ENCODE measurements around the gene TCEAL4. TPM values are rescaled to one million over a fixed set of nuclear protein-coding genes. Genes with fewer than 3 reads are reported as not detected.

TCEAL4 gene
- total and polyA plus RNA-seq, 2 donors (not counting 1 experiment from before 2014, with no cell fraction given): 63.6 to 75.7 TPM

DNA sequence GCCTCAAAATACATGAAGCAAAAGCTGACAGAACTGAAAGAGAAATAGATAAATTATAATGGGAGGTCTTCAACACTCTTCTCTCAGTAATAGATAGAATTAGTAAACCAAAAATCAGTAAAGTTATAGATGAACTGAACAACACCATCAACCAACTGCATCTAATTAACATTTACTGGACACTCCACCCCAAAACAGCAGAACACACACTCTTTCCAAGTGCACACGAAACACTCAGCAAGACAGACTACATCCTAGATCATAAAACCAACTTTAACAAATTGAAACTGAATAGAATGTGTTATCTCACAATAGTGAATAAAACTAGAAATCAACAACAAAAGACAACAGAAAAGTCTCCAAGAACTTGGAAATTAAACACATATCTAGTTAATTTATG lies 25.1 kb upstream of the TCEAL4 start:
- Histone ChIP-seq H3K4me1 (ENCODE audit: control insufficient read depth, extremely low read depth, insufficient read depth, low read length) (no peaks in the 10 kb centered on the region), H3K27me3 (ENCODE audit: control insufficient read depth, insufficient read depth, low read length) (no peaks in the 10 kb centered on the region), H3K9me3 (ENCODE audit: control insufficient read depth, insufficient read depth, low read depth, low read length) (no peaks in the 10 kb centered on the region), H2AFZ (ENCODE audit: low read length) (no peak overlapping the region), H3K4me3 (replicated peaks in 1 of 4; ENCODE audit: control extremely low read depth in 1 of 4, insufficient read depth in 1 of 4, low read depth in 3 of 4, low read length in 4 of 4) (no peak overlapping the region), H3K36me3 (ENCODE audit: control insufficient read depth, insufficient read depth, low read length) (no peaks in the 10 kb centered on the region), H3K27ac (ENCODE audit: insufficient read depth, low read length) (no peak overlapping the region), H4K20me1 (ENCODE audit: control insufficient read depth, extremely low read depth, insufficient read depth, low read length) (no peaks in the 10 kb centered on the region), H3K4me2 (ENCODE audit: extremely low read depth, insufficient read depth, low read length) (no peak overlapping the region), H3K79me2 (ENCODE audit: control insufficient read depth, insufficient read depth, low read length) (no peaks in the 10 kb centered on the region), H3K9ac (ENCODE audit: insufficient read depth, low read length) (no peak overlapping the region)
- no peak for DNase-seq (ENCODE audit: low read depth in 2 of 2)
- TF ChIP-seq, protein P1, sequence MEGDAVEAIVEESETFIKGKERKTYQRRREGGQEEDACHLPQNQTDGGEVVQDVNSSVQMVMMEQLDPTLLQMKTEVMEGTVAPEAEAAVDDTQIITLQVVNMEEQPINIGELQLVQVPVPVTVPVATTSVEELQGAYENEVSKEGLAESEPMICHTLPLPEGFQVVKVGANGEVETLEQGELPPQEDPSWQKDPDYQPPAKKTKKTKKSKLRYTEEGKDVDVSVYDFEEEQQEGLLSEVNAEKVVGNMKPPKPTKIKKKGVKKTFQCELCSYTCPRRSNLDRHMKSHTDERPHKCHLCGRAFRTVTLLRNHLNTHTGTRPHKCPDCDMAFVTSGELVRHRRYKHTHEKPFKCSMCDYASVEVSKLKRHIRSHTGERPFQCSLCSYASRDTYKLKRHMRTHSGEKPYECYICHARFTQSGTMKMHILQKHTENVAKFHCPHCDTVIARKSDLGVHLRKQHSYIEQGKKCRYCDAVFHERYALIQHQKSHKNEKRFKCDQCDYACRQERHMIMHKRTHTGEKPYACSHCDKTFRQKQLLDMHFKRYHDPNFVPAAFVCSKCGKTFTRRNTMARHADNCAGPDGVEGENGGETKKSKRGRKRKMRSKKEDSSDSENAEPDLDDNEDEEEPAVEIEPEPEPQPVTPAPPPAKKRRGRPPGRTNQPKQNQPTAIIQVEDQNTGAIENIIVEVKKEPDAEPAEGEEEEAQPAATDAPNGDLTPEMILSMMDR (conservative IDR thresholded peaks at IDR 0.05 in 1 of 2, IDR thresholded peaks at IDR 0.05 in 1 of 2; ENCODE audit: low read depth in 1 of 2, low read length in 2 of 2): no peak
- TF ChIP-seq EZH2 (IDR thresholded peaks at IDR 0.05; ENCODE audit: low read length, missing control alignments): no peak

- H3K9ac ChIP-seq (ENCODE audit: insufficient read depth, low read length): no peak overlapping the region
- H3K4me2 ChIP-seq (ENCODE audit: extremely low read depth, insufficient read depth, low read length): no peak overlapping the region
- TF ChIP-seq, protein P1 (conservative IDR thresholded peaks at IDR 0.05 in 1 of 2, IDR thresholded peaks at IDR 0.05 in 1 of 2; ENCODE audit: low read depth in 1 of 2, low read length in 2 of 2): no peak
- TF ChIP-seq EZH2 (IDR thresholded peaks at IDR 0.05; ENCODE audit: low read length, missing control alignments): no peak
- no peak overlapping the region for H2AFZ ChIP-seq (ENCODE audit: low read length)
- H3K9me3 ChIP-seq (ENCODE audit: control insufficient read depth, insufficient read depth, low read depth, low read length): no peaks in the 10 kb centered on the region
- DNase-seq (ENCODE audit: low read depth in 2 of 2): no peak
- H4K20me1 ChIP-seq (ENCODE audit: control insufficient read depth, extremely low read depth, insufficient read depth, low read length): no peaks in the 10 kb centered on the region
- no peak overlapping the region for H3K4me3 ChIP-seq (replicated peaks in 1 of 4; ENCODE audit: control extremely low read depth in 1 of 4, insufficient read depth in 1 of 4, low read depth in 3 of 4, low read length in 4 of 4)
- H3K79me2 ChIP-seq (ENCODE audit: control insufficient read depth, insufficient read depth, low read length): no peaks in the 10 kb centered on the region
- no peaks in the 10 kb centered on the region for H3K4me1 ChIP-seq (ENCODE audit: control insufficient read depth, extremely low read depth, insufficient read depth, low read length)
- H3K27me3 ChIP-seq (ENCODE audit: control insufficient read depth, insufficient read depth, low read length): no peaks in the 10 kb centered on the region
- H3K27ac ChIP-seq (ENCODE audit: insufficient read depth, low read length): no peak overlapping the region
- no peaks in the 10 kb centered on the region for H3K36me3 ChIP-seq (ENCODE audit: control insufficient read depth, insufficient read depth, low read length)
Measured at GRCh38 chrX:103562801-103563200, 22.5 kb upstream of the TCEAL4 start.

DNA sequence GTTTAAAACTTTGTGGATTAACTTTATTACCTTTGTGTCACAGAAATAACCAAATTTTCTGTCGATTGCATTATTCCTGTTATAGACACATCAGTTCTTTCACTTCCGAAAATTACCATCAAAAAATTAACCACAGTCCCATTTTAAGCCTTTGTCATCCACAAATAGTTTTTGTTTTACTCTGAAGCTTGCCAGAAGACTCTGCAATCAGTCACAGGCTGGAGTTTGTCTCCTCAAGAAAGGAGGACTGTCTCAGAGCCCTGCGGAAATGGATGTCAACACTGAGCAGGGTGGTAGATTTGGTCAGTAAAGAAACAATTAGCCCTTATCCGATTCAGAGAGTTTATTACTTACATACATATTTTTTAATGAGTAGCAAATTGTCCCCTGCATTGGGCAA lies 20.1 kb upstream of the TCEAL4 start:
- Histone ChIP-seq H4K20me1 (ENCODE audit: control insufficient read depth, extremely low read depth, insufficient read depth, low read length) (no peaks in the 10 kb centered on the region), H2AFZ (ENCODE audit: low read length) (no peak overlapping the region), H3K36me3 (ENCODE audit: control insufficient read depth, insufficient read depth, low read length) (no peaks in the 10 kb centered on the region), H3K4me1 (ENCODE audit: control insufficient read depth, extremely low read depth, insufficient read depth, low read length) (no peaks in the 10 kb centered on the region), H3K27ac (ENCODE audit: insufficient read depth, low read length) (no peak overlapping the region), H3K79me2 (ENCODE audit: control insufficient read depth, insufficient read depth, low read length) (no peaks in the 10 kb centered on the region), H3K4me3 (replicated peaks in 1 of 4; ENCODE audit: control extremely low read depth in 1 of 4, insufficient read depth in 1 of 4, low read depth in 3 of 4, low read length in 4 of 4) (no peak overlapping the region), H3K27me3 (ENCODE audit: control insufficient read depth, insufficient read depth, low read length) (no peaks in the 10 kb centered on the region), H3K9ac (ENCODE audit: insufficient read depth, low read length) (no peak overlapping the region), H3K9me3 (ENCODE audit: control insufficient read depth, insufficient read depth, low read depth, low read length) (no peaks in the 10 kb centered on the region), H3K4me2 (ENCODE audit: extremely low read depth, insufficient read depth, low read length) (no peak overlapping the region)
- TF ChIP-seq EZH2 (IDR thresholded peaks at IDR 0.05; ENCODE audit: low read length, missing control alignments): no peak
- TF ChIP-seq, protein P1 (conservative IDR thresholded peaks at IDR 0.05 in 1 of 2, IDR thresholded peaks at IDR 0.05 in 1 of 2; ENCODE audit: low read depth in 1 of 2, low read length in 2 of 2): no peak
- DNase-seq (ENCODE audit: low read depth in 2 of 2): no peak
